HepG2 (cell line): ENCODE data around the gene BCDIN3D.

Experiments used
- KLF6 ChIP-seq: IDR thresholded peaks from 2 replicates; pipeline ENCODE4 v1.8.0; 2016; ENCODE audit warnings: missing biosample characterization, missing genetic modification reagents
- NFIB ChIP-seq: sonication (generic); formaldehyde crosslinking; IDR thresholded peaks from 2 replicates; pipeline ENCODE4 v1.9.0; 2021; ENCODE audit warnings: missing genetic modification reagents, mild to moderate bottlenecking, borderline replicate concordance
- PCBP1 ChIP-seq: fragments of 200-400 bp; formaldehyde crosslinking; IDR thresholded peaks from 2 replicates; pipeline ENCODE4 v1.6.1; 2017; ENCODE audit warnings: mild to moderate bottlenecking, low read depth, low read length, borderline replicate concordance
- REPIN1 ChIP-seq: sonication (generic); formaldehyde crosslinking; IDR thresholded peaks from 2 replicates; pipeline ENCODE4 v1.8.0; 2022; ENCODE audit warnings: missing genetic modification reagents, low read depth, mild to moderate bottlenecking, borderline replicate concordance
- REXO4 ChIP-seq: sonication (generic); formaldehyde crosslinking; IDR thresholded peaks from 2 replicates; pipeline ENCODE4 v1.8.0; 2022; ENCODE audit warnings: missing genetic modification reagents, mild to moderate bottlenecking, borderline replicate concordance
- SMAD1 ChIP-seq: sonication (generic); formaldehyde crosslinking; IDR thresholded peaks from 2 replicates; pipeline ENCODE4 v1.4.0; 2020; ENCODE audit warnings: missing genetic modification reagents, low read depth, mild to moderate bottlenecking, borderline replicate concordance
- SMARCC2 ChIP-seq: fragments of 450-650 bp; IDR thresholded peaks from 2 replicates; pipeline ENCODE4 v1.6.1; 2017; ENCODE audit warnings: antibody characterized with exemption, mild to moderate bottlenecking
- SP1 ChIP-seq, 2 experiments: fragments of 450-650 bp in 1 of 2; sonication (generic) in 1 of 2; formaldehyde crosslinking in 1 of 2; IDR thresholded peaks; 2 replicates each; pipeline versions ENCODE4 v1.4.0 to v1.6.1; 2016 to 2020; ENCODE audit warnings: missing genetic modification reagents in 1 of 2
- TF ChIP-seq, protein P1 (sequence below): IDR thresholded peaks from 2 replicates; pipeline ENCODE4 v1.6.1; 2016
- TF ChIP-seq, protein P2 (sequence below): sonication (generic); formaldehyde crosslinking; IDR thresholded peaks from 2 replicates; pipeline ENCODE4 v1.5.1; 2020; ENCODE audit warnings: mild to moderate bottlenecking, missing genetic modification reagents, moderate library complexity
- TF ChIP-seq, protein P3 (sequence below): sonication (generic); formaldehyde crosslinking; IDR thresholded peaks from 2 replicates; pipeline ENCODE4 v1.5.0; 2020; ENCODE audit warnings: mild to moderate bottlenecking, missing genetic modification reagents, moderate library complexity
- TF ChIP-seq, protein P4 (sequence below), 2 experiments: sonication (generic) in 1 of 2; formaldehyde crosslinking in 1 of 2; IDR thresholded peaks; 2 replicates each; pipeline versions ENCODE4 v1.4.0 to v1.6.1; 2016 to 2020; ENCODE audit warnings: borderline replicate concordance in 1 of 2, low read depth in 1 of 2, mild to moderate bottlenecking in 1 of 2, missing genetic modification reagents in 1 of 2

DNA sequence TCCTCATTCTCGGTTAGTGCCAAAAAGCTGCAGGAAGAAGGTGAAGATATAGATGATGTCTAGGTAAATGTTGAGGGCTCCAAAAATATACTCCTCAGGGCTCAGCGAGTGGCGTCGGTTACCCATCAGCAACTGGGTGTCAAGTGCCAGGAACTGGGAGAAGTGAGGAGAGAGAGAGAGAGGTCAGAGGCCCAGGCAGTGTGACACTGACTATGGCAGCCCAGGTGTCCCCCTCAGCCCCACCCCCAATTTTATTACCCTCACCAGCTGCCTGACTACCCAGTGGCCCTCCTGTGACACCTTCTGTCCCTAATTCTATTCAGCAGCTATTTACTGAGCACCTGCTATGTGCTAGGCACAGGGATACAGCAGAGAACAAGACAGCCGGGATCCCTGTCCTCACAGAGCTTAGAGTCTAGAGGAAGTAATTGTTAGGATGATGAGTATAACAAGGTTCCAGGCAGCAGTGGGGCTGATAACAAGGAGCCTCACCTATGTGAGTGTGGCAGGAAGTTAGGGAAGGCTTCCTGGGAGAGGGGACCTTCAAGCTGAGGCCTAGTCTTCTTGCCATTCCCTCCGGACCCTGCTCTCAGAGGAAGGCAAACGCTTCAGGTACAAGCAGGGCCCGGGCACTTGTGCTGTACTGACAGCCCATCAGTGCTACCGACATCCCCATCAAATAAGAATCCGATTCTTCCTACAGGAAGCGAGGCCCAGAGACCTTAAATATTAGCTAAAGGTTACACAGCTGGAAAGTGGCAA lies 27.8 kb upstream of the BCDIN3D start:
- TF ChIP-seq KLF6 (CRISPR knock-in tag) (no peak), PCBP1 (no peak), SMAD1 (CRISPR knock-in tag) (no peak), REXO4 (CRISPR knock-in tag) (no peak), SP1 (IDR thresholded peaks at IDR 0.05) (no peak), SP1 (CRISPR knock-in tag; IDR thresholded peaks at IDR 0.05) (no peak), SMARCC2 (no peak), NFIB (CRISPR knock-in tag) (no peak), REPIN1 (CRISPR knock-in tag) (no peak)
- TF ChIP-seq, protein P1, sequence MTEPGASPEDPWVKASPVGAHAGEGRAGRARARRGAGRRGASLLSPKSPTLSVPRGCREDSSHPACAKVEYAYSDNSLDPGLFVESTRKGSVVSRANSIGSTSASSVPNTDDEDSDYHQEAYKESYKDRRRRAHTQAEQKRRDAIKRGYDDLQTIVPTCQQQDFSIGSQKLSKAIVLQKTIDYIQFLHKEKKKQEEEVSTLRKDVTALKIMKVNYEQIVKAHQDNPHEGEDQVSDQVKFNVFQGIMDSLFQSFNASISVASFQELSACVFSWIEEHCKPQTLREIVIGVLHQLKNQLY (CRISPR knock-in tag) = no peak
- TF ChIP-seq, protein P2, sequence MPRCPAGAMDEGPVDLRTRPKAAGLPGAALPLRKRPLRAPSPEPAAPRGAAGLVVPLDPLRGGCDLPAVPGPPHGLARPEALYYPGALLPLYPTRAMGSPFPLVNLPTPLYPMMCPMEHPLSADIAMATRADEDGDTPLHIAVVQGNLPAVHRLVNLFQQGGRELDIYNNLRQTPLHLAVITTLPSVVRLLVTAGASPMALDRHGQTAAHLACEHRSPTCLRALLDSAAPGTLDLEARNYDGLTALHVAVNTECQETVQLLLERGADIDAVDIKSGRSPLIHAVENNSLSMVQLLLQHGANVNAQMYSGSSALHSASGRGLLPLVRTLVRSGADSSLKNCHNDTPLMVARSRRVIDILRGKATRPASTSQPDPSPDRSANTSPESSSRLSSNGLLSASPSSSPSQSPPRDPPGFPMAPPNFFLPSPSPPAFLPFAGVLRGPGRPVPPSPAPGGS = no peak
- TF ChIP-seq, protein P3, sequence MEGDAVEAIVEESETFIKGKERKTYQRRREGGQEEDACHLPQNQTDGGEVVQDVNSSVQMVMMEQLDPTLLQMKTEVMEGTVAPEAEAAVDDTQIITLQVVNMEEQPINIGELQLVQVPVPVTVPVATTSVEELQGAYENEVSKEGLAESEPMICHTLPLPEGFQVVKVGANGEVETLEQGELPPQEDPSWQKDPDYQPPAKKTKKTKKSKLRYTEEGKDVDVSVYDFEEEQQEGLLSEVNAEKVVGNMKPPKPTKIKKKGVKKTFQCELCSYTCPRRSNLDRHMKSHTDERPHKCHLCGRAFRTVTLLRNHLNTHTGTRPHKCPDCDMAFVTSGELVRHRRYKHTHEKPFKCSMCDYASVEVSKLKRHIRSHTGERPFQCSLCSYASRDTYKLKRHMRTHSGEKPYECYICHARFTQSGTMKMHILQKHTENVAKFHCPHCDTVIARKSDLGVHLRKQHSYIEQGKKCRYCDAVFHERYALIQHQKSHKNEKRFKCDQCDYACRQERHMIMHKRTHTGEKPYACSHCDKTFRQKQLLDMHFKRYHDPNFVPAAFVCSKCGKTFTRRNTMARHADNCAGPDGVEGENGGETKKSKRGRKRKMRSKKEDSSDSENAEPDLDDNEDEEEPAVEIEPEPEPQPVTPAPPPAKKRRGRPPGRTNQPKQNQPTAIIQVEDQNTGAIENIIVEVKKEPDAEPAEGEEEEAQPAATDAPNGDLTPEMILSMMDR = no peak
- TF ChIP-seq, protein P4, sequence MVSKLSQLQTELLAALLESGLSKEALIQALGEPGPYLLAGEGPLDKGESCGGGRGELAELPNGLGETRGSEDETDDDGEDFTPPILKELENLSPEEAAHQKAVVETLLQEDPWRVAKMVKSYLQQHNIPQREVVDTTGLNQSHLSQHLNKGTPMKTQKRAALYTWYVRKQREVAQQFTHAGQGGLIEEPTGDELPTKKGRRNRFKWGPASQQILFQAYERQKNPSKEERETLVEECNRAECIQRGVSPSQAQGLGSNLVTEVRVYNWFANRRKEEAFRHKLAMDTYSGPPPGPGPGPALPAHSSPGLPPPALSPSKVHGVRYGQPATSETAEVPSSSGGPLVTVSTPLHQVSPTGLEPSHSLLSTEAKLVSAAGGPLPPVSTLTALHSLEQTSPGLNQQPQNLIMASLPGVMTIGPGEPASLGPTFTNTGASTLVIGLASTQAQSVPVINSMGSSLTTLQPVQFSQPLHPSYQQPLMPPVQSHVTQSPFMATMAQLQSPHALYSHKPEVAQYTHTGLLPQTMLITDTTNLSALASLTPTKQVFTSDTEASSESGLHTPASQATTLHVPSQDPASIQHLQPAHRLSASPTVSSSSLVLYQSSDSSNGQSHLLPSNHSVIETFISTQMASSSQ (IDR thresholded peaks at IDR 0.05; ENCODE audit: low read depth) = no peak
- TF ChIP-seq, protein P4 (CRISPR knock-in tag; IDR thresholded peaks at IDR 0.05; ENCODE audit: borderline replicate concordance) = no peak
